ENCODE measurements around the gene LPA. TPM values are rescaled to one million over a fixed set of nuclear protein-coding genes. Genes with fewer than 3 reads are reported as not detected.
"Not testable (repeated sequence)": the region's sequence is repeated elsewhere in the genome, so short reads cannot be mapped to it uniquely, and the experiment has no call there.

Gene LPA
- total and polyA plus RNA-seq, 2 donors (not counting 1 experiment from before 2014, with no cell fraction given) = not detected

- Histone ChIP-seq H3K4me3 (ENCODE audit: control extremely low read depth in 1 of 5, extremely low read depth in 1 of 5, insufficient read depth in 1 of 5, low read depth in 2 of 5, low read length in 4 of 5) (no peak overlapping the region), H3K4me1 (ENCODE audit: control insufficient read depth in 2 of 2, insufficient read depth in 2 of 2, low read length in 2 of 2) (peaks cover 4 to 6% of the 10 kb centered on the region in 2 donors), H3K79me2 (ENCODE audit: control insufficient read depth, insufficient read depth, low read length) (no peaks in the 10 kb centered on the region), H3K36me3 (replicated peaks in 1 of 2; ENCODE audit: control extremely low read depth in 1 of 2, control insufficient read depth in 1 of 2, extremely low read depth in 1 of 2, insufficient read depth in 2 of 2, low read length in 1 of 2) (no peaks in the 10 kb centered on the region), H3K4me2 (replicated peaks; ENCODE audit: low read depth, low read length, poor library complexity, severe bottlenecking) (no peak overlapping the region), H2AFZ (ENCODE audit: insufficient read depth, low read depth, low read length, poor library complexity, severe bottlenecking) (no peak overlapping the region), H3K9ac (ENCODE audit: low read length) (no peak overlapping the region), H4K20me1 (ENCODE audit: control insufficient read depth, insufficient read depth, low read length, poor library complexity, severe bottlenecking) (no peaks in the 10 kb centered on the region), H3K27me3 (replicated peaks in 1 of 4; ENCODE audit: control extremely low read depth in 1 of 4, control insufficient read depth in 3 of 4, insufficient read depth in 4 of 4, low read length in 3 of 4) (peaks cover 0 to 12% (median 5%) of the 10 kb centered on the region in 4 experiments), H3K9me3 (ENCODE audit: control extremely low read depth in 1 of 3, control insufficient read depth in 2 of 3, insufficient read depth in 1 of 3, low read length in 2 of 3) (no peaks in the 10 kb centered on the region), H3K27ac (ENCODE audit: low read length in 2 of 2) (no peak overlapping the region)
- DNase-seq = no peak
- H3K9me3 Mint-ChIP-seq (ENCODE audit: insufficient read depth) = peaks cover 2% of the 10 kb centered on the region
- H3K27me3 Mint-ChIP-seq = peaks cover 36% of the 10 kb centered on the region
- ChIA-PET POLR2A (no interaction called here), CTCF (interaction anchor here (2.6 to 4.2 kb wide), 2 partner anchors 11 to 668 kb away, joined by 34 to 109 read pairs; no protein-coding TSS in a partner anchor)
- H3K4me3 Mint-ChIP-seq = no peak overlapping the region
- H3K27ac Mint-ChIP-seq = no peak overlapping the region
- TF ChIP-seq CTCF (IDR thresholded peaks at IDR 0.05) (no peak), EZH2 (IDR thresholded peaks at IDR 0.05; ENCODE audit: borderline replicate concordance, insufficient read depth, low read depth, low read length, poor library complexity, severe bottlenecking) (no peak)
- intact Hi-C loops (cut with micrococcal nuclease) = loop anchor here (2.0 to 5.0 kb wide), 2 partner anchors 841 to 1360 kb away; no protein-coding TSS in a partner anchor
- ATAC-seq (ENCODE audit: low read depth) = no peak
- H3K4me1 Mint-ChIP-seq = no peaks in the 10 kb centered on the region
- WGBS (ENCODE audit: insufficient coverage) = no CpG with 5 or more reads among the region's 2 CpGs
Measured at GRCh38 chr6:160531826-160532225, 132.2 kb downstream of the LPA start.

GRCh38 chr6:160529524-160529923 is 134.6 kb downstream of the LPA start:
- H3K4me1 Mint-ChIP-seq; intact Hi-C loops (cut with micrococcal nuclease): not testable (repeated sequence)
- WGBS (ENCODE audit: insufficient coverage) = 88% methylated on average over 2 of the region's 5 CpGs

More at GRCh38 chr6:160529524-160529923, 134.6 kb downstream of the LPA start:
- CTCF ChIA-PET = interaction anchor here (0.6 kb wide), 1 partner anchor 55 kb away, joined by 3 read pairs; no protein-coding TSS in a partner anchor
- H4K20me1 ChIP-seq (ENCODE audit: control insufficient read depth, insufficient read depth, low read length, poor library complexity, severe bottlenecking); H3K27ac ChIP-seq (ENCODE audit: low read length in 2 of 2); H3K9ac ChIP-seq (ENCODE audit: low read length); H3K4me1 ChIP-seq (ENCODE audit: control insufficient read depth in 2 of 2, insufficient read depth in 2 of 2, low read length in 2 of 2); H3K9me3 ChIP-seq (ENCODE audit: control extremely low read depth in 1 of 3, control insufficient read depth in 2 of 3, insufficient read depth in 1 of 3, low read length in 2 of 3); H3K4me2 ChIP-seq (replicated peaks; ENCODE audit: low read depth, low read length, poor library complexity, severe bottlenecking); H3K4me3 Mint-ChIP-seq; H3K36me3 ChIP-seq (replicated peaks in 1 of 2; ENCODE audit: control extremely low read depth in 1 of 2, control insufficient read depth in 1 of 2, extremely low read depth in 1 of 2, insufficient read depth in 2 of 2, low read length in 1 of 2); DNase-seq; ATAC-seq (ENCODE audit: low read depth); POLR2A ChIA-PET; H3K4me3 ChIP-seq (ENCODE audit: control extremely low read depth in 1 of 5, extremely low read depth in 1 of 5, insufficient read depth in 1 of 5, low read depth in 2 of 5, low read length in 4 of 5); H2AFZ ChIP-seq (ENCODE audit: insufficient read depth, low read depth, low read length, poor library complexity, severe bottlenecking); H3K27ac Mint-ChIP-seq; H3K79me2 ChIP-seq (ENCODE audit: control insufficient read depth, insufficient read depth, low read length); H3K9me3 Mint-ChIP-seq (ENCODE audit: insufficient read depth): not testable (repeated sequence)
- peaks cover 0 to 12% (median 5%) of the 10 kb centered on the region in 4 experiments for H3K27me3 ChIP-seq (replicated peaks in 1 of 4; ENCODE audit: control extremely low read depth in 1 of 4, control insufficient read depth in 3 of 4, insufficient read depth in 4 of 4, low read length in 3 of 4)
- H3K27me3 Mint-ChIP-seq = peaks cover 39% of the 10 kb centered on the region
